ENCODE measurements around the gene CD160.

CD160 gene

DNA sequence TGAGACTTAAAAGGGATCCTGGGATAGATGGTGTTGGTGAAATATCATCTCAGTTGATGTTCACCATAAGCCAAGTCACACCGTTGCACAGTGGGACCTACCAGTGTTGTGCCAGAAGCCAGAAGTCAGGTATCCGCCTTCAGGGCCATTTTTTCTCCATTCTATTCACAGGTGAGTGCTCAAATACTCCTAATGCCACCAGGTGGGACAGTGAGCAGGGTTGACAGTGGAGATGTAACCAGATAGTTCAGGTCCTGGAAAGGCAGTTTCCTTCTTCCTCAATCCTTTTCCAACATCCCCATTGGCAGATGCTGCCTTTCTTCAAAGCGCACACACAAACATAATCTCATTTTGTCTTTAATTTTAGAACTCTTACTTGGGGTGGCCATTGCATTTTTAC lies 11.6 kb downstream of the CD160 start:
- TF ChIP-seq GATA3 (IDR thresholded peaks at IDR 0.05; ENCODE audit: low read depth, low read length): no peak
- TF ChIP-seq GATA2 (IDR thresholded peaks at IDR 0.05; ENCODE audit: low read depth, low read length): no peak

DNA sequence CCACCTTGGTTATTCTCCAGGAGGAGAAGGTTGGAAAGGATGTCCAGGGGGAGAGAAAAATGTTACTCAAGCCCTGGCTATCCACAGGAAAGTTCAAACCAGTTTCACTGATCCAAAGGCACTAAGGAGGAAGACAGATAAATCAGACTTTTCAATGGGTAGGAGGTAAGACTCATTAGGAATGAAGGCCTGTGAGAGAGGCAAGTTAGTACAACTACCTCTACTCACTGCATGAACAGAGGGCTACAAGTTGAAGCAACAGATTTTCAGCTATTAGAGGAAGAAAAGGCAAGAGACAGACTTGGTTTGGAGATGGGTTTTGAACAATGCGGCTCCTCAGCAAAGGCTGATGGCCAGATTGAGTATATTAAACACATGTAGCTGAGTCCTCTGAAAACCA lies 16.9 kb downstream of the CD160 start:
- no peak for TF ChIP-seq GATA2 (IDR thresholded peaks at IDR 0.05; ENCODE audit: low read depth, low read length)
- no peak for TF ChIP-seq GATA3 (IDR thresholded peaks at IDR 0.05; ENCODE audit: low read depth, low read length)

DNA sequence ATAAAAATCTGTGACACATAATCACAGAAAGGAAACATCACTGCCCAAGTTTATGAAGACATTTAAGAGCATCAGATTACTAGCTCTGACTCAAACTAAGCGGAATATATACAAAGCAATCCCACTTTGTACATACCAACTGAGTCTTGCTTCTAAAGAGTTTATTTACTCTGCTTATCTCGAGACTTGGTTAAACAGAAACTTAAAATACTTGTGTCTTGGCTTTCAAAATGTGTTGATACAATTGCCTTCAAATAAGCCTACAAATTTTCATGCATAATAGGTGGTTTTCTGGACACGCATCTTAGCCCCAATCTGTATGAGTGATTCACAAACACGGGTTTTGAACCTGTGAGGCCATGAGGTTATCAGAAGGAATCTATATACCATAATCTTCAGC lies 21.0 kb downstream of the CD160 start:
- TF ChIP-seq GATA3 (IDR thresholded peaks at IDR 0.05; ENCODE audit: low read depth, low read length): no peak
- TF ChIP-seq GATA2 (IDR thresholded peaks at IDR 0.05; ENCODE audit: low read depth, low read length): no peak

GRCh38 chr1:145747398-145748247 lies 28.3 kb downstream of the CD160 start:
- no peak for TF ChIP-seq GATA2 (IDR thresholded peaks at IDR 0.05; ENCODE audit: low read depth, low read length)
- TF ChIP-seq GATA3 (IDR thresholded peaks at IDR 0.05; ENCODE audit: low read depth, low read length): no peak

DNA sequence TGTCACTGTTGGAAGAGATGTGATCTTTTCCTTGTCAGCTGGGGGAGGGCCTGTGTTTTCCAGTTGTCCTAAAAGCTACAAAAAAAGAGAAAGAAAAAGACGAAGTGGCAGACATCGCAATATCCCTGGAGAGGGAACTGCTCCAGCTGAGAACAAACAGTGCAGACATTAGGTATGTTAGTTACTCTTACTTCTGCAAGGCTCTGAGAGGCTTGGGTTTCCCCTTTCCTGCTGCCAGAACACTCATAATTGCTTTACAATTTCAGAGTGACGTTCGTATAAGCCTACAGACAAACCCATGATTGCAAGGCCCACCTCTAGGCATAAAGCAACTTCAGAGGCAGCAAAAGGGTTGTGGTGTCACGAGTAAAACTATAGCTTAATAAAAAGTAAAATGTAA lies 31.1 kb downstream of the CD160 start:
- TF ChIP-seq GATA2 (IDR thresholded peaks at IDR 0.05; ENCODE audit: low read depth, low read length) (no peak), GATA3 (IDR thresholded peaks at IDR 0.05; ENCODE audit: low read depth, low read length) (no peak)

- TF ChIP-seq GATA3 (IDR thresholded peaks at IDR 0.05; ENCODE audit: low read depth, low read length) (no peak), GATA2 (IDR thresholded peaks at IDR 0.05; ENCODE audit: low read depth, low read length) (no peak)
Measured at GRCh38 chr1:145751491-145752037, 32.3 kb downstream of the CD160 start.

DNA sequence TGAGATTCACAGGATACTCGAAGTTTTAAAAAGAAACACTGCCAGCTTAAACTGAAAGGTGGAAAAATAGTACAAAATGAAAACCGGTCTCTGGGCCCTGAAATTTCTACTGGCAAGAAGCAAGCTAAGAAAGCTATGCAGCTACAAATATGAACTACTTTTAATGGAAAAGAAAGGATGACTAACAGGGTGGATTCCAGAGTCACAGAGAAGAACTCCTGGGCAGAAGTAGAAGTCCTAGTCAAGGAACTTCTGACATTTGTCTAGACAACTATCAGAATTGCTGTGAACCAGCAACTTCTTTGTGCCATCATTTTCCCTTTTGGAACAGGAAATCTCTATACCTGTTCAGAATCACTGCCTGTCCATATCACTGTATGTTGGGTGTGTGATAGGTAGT lies 38.1 kb downstream of the CD160 start:
- no peak for TF ChIP-seq GATA3 (IDR thresholded peaks at IDR 0.05; ENCODE audit: low read depth, low read length)
- no peak for TF ChIP-seq GATA2 (IDR thresholded peaks at IDR 0.05; ENCODE audit: low read depth, low read length)

DNA sequence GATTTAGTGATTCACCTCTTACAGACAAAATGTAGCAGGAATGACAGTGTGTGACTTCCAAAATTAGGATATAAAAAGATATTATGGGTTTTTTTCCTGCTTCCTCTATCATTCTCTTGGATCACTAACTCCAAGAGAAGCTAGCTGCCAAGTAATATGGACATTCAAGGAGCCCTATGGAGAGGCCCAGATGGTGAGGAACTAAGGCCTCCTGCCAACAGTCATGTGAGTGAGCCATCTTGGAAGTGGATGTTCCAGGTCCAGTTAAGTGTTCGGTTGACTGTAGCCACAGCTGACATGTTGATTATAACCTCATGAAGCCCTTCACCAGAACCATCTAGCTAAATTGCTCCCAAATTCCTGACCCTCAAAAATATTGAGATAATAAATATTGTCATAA lies 38.8 kb downstream of the CD160 start:
- TF ChIP-seq GATA3 (IDR thresholded peaks at IDR 0.05; ENCODE audit: low read depth, low read length): no peak
- TF ChIP-seq GATA2 (IDR thresholded peaks at IDR 0.05; ENCODE audit: low read depth, low read length): no peak

- TF ChIP-seq GATA3 (IDR thresholded peaks at IDR 0.05; ENCODE audit: low read depth, low read length) (no peak), GATA2 (IDR thresholded peaks at IDR 0.05; ENCODE audit: low read depth, low read length) (no peak)
Measured at GRCh38 chr1:145758575-145758974, 39.3 kb downstream of the CD160 start.

DNA sequence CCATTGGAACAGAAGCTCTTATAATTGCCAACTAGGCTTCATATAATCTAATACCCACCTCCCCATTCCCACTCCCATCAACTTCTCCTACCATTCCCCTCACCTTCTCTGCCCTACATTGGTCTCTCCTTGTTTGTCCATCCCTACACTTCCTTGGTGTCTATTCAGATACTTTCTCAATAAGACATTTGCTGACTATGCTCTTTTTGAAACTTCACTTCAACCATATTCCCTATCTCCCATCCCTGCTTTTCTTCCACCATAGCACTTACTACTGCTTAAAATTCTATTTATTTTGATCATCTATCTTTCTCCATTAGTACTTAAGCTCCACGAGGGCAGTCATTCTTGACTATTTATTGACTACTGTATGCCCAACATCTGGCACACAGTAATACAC lies 40.4 kb downstream of the CD160 start:
- no peak for TF ChIP-seq GATA2 (IDR thresholded peaks at IDR 0.05; ENCODE audit: low read depth, low read length)
- no peak for TF ChIP-seq GATA3 (IDR thresholded peaks at IDR 0.05; ENCODE audit: low read depth, low read length)

DNA sequence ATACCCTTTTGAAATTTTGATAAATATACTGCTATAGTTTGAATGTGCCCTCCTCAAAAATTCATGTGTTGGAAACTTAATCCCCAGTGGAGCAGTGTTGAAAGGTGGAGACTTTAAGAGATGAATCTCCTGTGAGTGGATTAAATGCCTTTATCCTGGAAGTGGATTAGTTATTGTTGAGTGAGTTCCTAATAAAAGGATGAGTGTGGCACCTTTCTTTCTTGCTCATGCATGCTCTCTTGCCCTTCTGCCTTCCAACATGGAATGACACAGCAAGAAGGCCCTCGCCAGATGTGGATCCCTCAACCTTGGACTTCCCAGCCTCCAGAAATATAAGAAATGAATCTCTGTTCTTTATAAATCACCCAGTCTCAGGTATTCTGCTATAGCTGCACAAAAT lies 51.8 kb downstream of the CD160 start:
- TF ChIP-seq GATA2 (IDR thresholded peaks at IDR 0.05; ENCODE audit: low read depth, low read length) (no peak), GATA3 (IDR thresholded peaks at IDR 0.05; ENCODE audit: low read depth, low read length) (no peak)

GRCh38 chr1:145773423-145773822 lies 54.1 kb downstream of the CD160 start:
- TF ChIP-seq GATA3 (IDR thresholded peaks at IDR 0.05; ENCODE audit: low read depth, low read length) (no peak), GATA2 (IDR thresholded peaks at IDR 0.05; ENCODE audit: low read depth, low read length) (no peak)

GRCh38 chr1:145777357-145778145 lies 58.3 kb downstream of the CD160 start:
- TF ChIP-seq GATA2 (IDR thresholded peaks at IDR 0.05; ENCODE audit: low read depth, low read length): no peak
- TF ChIP-seq GATA3 (IDR thresholded peaks at IDR 0.05; ENCODE audit: low read depth, low read length): no peak

- no peak for TF ChIP-seq GATA3 (IDR thresholded peaks at IDR 0.05; ENCODE audit: low read depth, low read length)
- TF ChIP-seq GATA2 (IDR thresholded peaks at IDR 0.05; ENCODE audit: low read depth, low read length): no peak
Measured at GRCh38 chr1:145778146-145778540, 58.8 kb downstream of the CD160 start.
